ENCODE data around the gene NF1.
"Not testable (repeated sequence)": the region's sequence is repeated elsewhere in the genome, so short reads cannot be mapped to it uniquely, and the experiment has no call there.

The NF1 gene

GRCh38 chr17:31318298-31318801 is 223.6 kb downstream of the NF1 start:
- DNase-seq = peak; percentile 41 to 94 (median 69)
- intact Hi-C loops (cut with DNase I) = no loop called here

GRCh38 chr17:31318851-31319661 is 224.3 kb downstream of the NF1 start:
- intact Hi-C loops (cut with DNase I) = no loop called here
- DNase-seq = no peak

GRCh38 chr17:31320241-31320640 is 225.5 kb downstream of the NF1 start:
- intact Hi-C loops (cut with DNase I) = loop anchor here (5.0 kb wide), 1 partner anchor 52 kb away; no protein-coding TSS in a partner anchor

GRCh38 chr17:31320791-31321190 is 226.0 kb downstream of the NF1 start:
- no peak for DNase-seq

More at GRCh38 chr17:31320241-31320640, 225.5 kb downstream of the NF1 start:
- no peak for DNase-seq

GRCh38 chr17:31321481-31321880 is 226.7 kb downstream of the NF1 start, which contains the start of gene EVI2A:
Gene EVI2A, minus strand, starts transcription at chr17:31321622. Its CDS starts 2,609 bp downstream, at chr17:31319013.
- peak in 6 of 10 donors; percentile 14 to 88 (median 38) for DNase-seq
- intact Hi-C loops (cut with DNase I) = loop anchor here (5.0 kb wide), 1 partner anchor 51 kb away; no protein-coding TSS in a partner anchor

More at GRCh38 chr17:31320791-31321190, 226.0 kb downstream of the NF1 start:
- intact Hi-C loops (cut with DNase I) = loop anchor here (5.0 kb wide), 1 partner anchor 52 kb away; no protein-coding TSS in a partner anchor

GRCh38 chr17:31321966-31322365 is 227.2 kb downstream of the NF1 start:
- intact Hi-C loops (cut with DNase I) = loop anchor here (5.0 kb wide), 1 partner anchor 50 kb away; no protein-coding TSS in a partner anchor
- DNase-seq = no peak

GRCh38 chr17:31323551-31323950 is 228.8 kb downstream of the NF1 start:
- intact Hi-C loops (cut with DNase I) = loop anchor here (5.0 kb wide), 1 partner anchor 49 kb away; no protein-coding TSS in a partner anchor

GRCh38 chr17:31327534-31328159 is 232.9 kb downstream of the NF1 start:
- intact Hi-C loops (cut with DNase I) = no loop called here
- no peak for DNase-seq

More at GRCh38 chr17:31323551-31323950, 228.8 kb downstream of the NF1 start:
- DNase-seq = no peak

- intact Hi-C loops (cut with DNase I) = no loop called here
- no peak for DNase-seq
Measured at GRCh38 chr17:31328160-31328535, 233.4 kb downstream of the NF1 start.

GRCh38 chr17:31329221-31329620 is 234.4 kb downstream of the NF1 start:
- intact Hi-C loops (cut with DNase I) = no loop called here
- no peak for DNase-seq

- intact Hi-C loops (cut with DNase I) = no loop called here
- DNase-seq = peak in 4 of 10 donors; percentile 23 to 80 (median 51)
Measured at GRCh38 chr17:31339906-31340661, 245.3 kb downstream of the NF1 start.

- intact Hi-C loops (cut with DNase I); DNase-seq: not testable (repeated sequence)
Measured at GRCh38 chr17:31345191-31345747, 250.5 kb downstream of the NF1 start.

GRCh38 chr17:31349454-31349853 is 254.7 kb downstream of the NF1 start:
- intact Hi-C loops (cut with DNase I) = no loop called here
- DNase-seq = no peak

GRCh38 chr17:31355935-31356334 is 261.2 kb downstream of the NF1 start:
- intact Hi-C loops (cut with DNase I) = no loop called here
- no peak for DNase-seq

GRCh38 chr17:31357091-31357490 is 262.3 kb downstream of the NF1 start:
- intact Hi-C loops (cut with DNase I) = no loop called here
- DNase-seq = no peak

- no peak for DNase-seq
Measured at GRCh38 chr17:31357839-31358394, 263.1 kb downstream of the NF1 start.

GRCh38 chr17:31364012-31364411 is 269.2 kb downstream of the NF1 start:
- intact Hi-C loops (cut with DNase I) = no loop called here
- DNase-seq = no peak

More at GRCh38 chr17:31357839-31358394, 263.1 kb downstream of the NF1 start:
- intact Hi-C loops (cut with DNase I) = no loop called here

- intact Hi-C loops (cut with DNase I) = no loop called here
- no peak for DNase-seq
Measured at GRCh38 chr17:31366088-31366487, 271.3 kb downstream of the NF1 start.

- intact Hi-C loops (cut with DNase I) = no loop called here
- no peak for DNase-seq
Measured at GRCh38 chr17:31369266-31369665, 274.5 kb downstream of the NF1 start.

All from posterior cingulate gyrus (tissue), 11 donors.